HG02970 (cell line): ENCODE measurements around the gene CCDC102B.
"Not testable (repeated sequence)": the region's sequence is repeated elsewhere in the genome, so short reads cannot be mapped to it uniquely, and the experiment has no call there.

Experiments
- ATAC-seq: cut with Tn5 transposase; IDR thresholded peaks from one replicate; pipeline ENCODE4 v1.9.1; 2021; ENCODE audit warnings: mild to moderate bottlenecking, moderate library complexity, moderate number of reproducible peaks; ENCODE audit not compliant: unreplicated experiment, low FRiP score

The CCDC102B gene

DNA sequence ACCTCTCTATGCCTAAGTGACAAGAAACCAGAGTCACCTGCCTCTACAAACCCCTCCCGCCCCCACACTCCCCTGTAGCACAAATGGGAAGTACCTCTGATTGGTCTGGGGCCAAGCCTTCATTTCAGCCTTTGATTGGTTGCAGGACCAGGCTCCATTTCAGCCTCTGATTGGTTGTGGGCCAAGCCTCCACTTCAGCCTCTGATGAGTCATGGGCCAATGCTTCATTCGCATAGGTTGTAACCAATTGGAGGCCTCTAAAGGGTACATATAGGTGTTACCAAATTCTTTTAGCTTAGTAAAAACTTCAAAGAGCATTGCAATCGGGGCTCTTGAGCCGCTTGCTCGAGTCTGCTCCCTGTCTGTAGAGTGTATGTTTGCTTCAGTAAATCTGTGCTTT, 25.0 kb downstream of the CCDC102B start:
- no peak for ATAC-seq

DNA sequence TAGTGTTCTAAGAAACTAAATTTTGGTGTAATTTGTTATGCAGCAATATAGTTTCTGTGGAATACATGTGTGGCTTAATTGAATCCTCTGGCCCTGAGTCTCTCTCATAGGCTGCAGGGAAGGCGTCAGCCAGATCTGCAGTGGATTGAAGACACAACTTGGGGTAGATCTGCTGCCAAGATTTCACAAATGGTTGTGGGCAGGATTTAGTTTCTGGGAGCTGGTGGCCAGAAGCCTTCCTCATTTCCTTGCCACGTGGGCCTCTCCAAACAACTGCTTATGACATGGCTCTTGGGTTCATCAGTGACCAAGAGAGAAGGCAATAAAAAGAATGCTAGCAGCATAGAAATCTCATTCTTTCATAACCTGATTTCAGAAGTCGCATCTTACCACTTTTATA, 28.2 kb downstream of the CCDC102B start:
- ATAC-seq = no peak

- no peak for ATAC-seq
Observed at GRCh38 chr18:68830256-68831045, 32.6 kb downstream of the CCDC102B start.

DNA sequence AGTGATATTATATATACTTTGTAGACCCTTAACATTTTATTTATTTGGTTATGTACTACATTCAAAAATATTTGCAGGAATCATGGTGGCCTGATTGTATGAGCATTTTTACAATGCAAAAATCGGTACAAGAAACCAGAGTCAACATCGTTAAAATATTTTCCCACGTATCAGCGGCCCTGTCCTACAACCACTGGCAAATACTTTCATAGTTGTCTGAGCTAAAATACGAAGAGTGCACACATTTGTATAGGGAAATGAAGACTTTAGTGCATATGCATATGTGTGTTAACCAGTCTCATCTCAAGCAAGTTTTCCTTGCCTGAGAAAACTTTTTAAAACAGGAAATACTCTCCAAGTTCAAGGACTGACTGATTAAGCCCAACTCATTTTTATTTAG, 35.9 kb downstream of the CCDC102B start:
- no peak for ATAC-seq

DNA sequence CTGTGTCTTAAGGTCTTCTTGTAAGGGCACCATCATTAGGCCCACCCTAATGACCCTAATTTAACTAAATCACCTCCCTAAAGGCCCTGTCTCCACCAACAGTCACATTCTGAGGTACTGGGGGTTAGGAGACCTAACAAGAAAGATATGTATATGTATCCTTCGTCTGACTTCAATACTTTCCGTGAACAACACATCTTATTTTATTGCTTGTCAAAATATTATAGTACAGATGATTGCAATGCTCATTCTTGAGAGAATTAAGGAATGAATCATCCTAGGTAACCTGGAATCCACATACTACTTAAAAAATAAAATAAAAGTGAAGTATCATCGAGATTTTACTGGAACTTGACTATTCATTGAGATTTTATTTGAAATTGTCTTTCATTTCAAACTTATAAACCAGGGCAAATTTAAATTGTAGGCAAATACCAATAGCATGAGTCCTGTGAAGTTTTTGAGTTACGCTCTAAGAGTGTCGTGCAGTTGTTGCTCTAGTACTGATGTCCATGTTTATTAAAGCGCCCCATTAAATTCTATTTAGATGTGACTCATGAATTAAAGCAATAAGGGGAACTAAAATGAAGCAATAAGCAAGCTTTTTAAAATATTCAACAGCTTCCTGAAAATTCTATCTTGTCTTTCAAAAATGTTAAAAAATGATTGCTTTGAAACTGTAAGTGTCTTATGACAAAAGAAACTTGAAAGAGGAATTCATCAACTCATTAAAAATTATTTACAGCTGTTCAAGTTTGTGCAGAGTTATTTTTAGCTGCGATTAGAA, 40.0 kb downstream of the CCDC102B start:
- ATAC-seq = no peak

DNA sequence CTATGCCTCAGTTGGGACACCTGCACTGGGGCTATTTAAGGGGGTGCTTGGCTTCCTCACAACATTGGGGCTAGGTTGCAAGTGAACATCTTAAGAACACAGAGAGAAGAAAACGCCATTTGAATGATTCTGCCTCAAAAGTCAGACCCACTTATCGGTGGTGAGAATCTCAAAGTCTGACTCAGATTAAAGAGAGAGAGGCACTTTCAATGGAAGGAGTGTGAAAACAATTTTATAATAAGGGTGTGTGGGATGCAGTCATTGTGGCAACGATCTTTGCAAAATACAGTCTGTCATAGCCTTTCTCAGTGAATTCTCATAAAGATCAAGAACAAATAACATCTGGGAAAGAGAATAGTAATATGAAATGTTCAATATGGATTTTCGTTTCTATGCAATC, 41.8 kb downstream of the CCDC102B start:
- ATAC-seq = no peak

- ATAC-seq = no peak
Observed at GRCh38 chr18:68840554-68841263, 42.8 kb downstream of the CCDC102B start.

GRCh38 chr18:68841301-68841700, 43.4 kb downstream of the CCDC102B start:
- no peak for ATAC-seq

GRCh38 chr18:68842951-68843350, 45.1 kb downstream of the CCDC102B start:
- ATAC-seq = no peak

- ATAC-seq = no peak
Observed at GRCh38 chr18:68843473-68844089, 45.7 kb downstream of the CCDC102B start.

DNA sequence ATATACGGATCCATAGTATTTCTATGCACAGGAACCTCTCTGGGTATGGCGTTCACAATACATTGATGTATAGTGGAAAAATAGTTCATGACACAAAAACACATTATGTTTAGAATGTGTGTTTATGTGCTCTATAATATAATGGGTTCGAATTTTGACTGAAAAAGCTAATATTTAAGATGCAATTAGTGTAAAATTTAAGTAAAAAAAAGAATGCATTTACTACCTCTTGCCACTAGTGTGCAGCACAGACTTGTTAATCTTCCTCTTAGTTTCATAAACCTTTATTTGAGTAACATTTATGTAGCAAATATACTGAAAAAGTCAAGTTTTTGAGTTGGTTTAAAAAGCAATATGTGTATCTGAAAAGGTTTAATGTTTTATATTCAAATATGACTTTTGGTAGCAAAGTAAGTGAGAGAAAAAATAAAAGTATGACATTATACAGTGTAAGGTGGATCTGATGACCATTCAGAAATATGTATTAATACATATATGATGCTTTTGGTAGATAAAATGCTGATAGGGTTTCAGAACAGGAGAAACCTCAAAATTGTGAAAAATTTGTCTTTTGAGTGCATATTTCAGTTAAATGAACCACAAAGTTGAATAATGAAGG, 49.4 kb downstream of the CCDC102B start:
- ATAC-seq = no peak

- ATAC-seq = no peak
Observed at GRCh38 chr18:68848242-68848641, 50.4 kb downstream of the CCDC102B start.

- ATAC-seq = no peak
Observed at GRCh38 chr18:68854786-68855391, 57.0 kb downstream of the CCDC102B start.

DNA sequence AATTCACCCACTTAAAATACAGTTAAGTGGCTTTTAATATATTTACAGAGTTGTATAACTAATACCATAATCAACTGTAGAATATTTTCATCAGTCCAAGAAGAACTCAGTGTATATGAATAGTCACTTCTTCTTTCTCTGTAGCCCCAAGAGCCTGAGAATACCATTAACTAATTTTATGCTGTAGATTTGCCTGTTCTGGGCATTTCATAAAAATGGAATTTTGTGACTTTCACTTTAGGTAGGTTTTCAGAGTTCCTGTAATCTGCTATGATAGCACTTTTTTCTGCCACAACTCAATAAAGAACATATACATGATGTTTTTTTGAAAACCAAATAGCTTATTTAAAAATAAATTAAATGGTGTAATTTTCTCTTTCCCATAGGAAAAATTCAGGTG, 57.6 kb downstream of the CCDC102B start:
- ATAC-seq = no peak

DNA sequence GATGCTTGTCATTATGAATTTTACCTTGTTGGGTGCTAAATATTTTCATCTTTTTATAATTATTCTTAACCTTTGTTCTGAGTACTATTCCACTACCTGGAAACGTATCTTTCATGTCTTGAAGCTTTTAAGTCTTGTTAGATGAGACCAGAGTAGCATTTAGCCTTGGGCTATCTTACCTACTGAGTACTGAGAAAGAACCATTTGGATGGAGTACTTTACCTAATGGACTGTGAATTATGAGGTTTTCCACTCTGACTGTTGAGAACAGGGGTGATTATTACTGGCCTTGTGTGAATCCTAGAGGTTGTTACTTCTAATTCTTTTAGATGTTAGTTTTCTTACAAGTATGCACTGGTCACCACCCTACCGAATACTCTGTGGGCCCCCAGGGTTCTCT, 63.5 kb downstream of the CCDC102B start:
- no peak for ATAC-seq

DNA sequence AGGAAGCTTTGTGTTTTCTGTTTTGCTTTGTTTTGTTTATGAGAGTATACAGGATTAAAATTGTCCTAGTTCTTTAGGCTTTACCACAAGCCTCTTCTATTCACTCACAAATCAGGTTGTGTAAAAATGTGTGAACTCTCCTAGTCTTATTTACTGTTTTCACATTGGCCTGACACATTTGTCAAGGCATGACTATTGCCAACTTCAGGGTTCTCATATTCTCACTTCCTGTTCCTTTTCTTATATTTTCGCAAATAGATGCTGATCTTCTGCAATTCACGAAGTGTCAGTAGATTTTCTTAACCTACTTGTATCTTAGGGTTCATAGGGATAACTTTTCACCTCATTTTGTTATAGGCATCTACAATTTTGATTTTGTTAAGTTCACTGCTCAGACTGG, 67.1 kb downstream of the CCDC102B start:
- ATAC-seq = no peak

DNA sequence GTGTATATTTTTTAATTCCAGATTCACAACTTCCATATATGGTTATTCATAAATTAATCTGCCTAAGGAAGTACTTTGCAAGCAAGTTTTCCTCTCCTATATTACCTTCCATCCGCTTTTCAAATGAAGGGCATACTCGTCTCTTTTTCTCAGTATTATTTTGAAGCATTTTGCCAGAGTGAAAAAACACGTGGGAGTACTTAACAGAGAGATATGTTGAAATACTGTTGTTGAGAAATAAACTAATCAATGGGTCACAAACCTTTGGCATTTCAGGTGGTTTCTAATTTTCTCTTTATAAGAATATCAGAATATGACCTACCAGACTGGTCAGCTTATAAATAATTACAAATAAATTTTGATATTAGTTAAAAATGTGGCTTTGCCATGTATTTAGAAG, 67.6 kb downstream of the CCDC102B start:
- ATAC-seq = no peak

DNA sequence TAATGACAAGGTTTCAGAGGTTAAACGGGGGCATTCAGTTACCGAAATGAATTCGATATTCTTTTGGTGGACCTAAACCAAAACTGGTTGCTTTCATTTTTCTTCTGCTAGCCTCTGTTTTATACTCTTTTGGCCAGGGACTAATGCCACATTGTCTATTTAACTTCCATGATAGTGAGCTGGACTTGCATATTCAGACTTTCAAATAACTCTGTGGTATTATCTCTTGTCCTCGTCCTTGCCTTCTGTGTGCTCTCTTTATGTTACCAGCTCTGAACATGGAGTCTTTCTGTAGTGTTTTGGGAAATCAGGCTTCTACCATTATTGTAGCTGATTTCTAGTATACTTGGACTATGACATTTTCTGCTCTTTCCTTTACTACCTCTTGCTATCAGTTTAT, 75.1 kb downstream of the CCDC102B start:
- ATAC-seq = no peak

GRCh38 chr18:68874361-68874760, 76.5 kb downstream of the CCDC102B start:
- no peak for ATAC-seq

- ATAC-seq = not testable (repeated sequence)
Observed at GRCh38 chr18:68879947-68880346, 82.1 kb downstream of the CCDC102B start.
